Skin of body (tissue), 2 donors: ENCODE data around the gene S100B. TPM values are rescaled to one million over a fixed set of nuclear protein-coding genes. Genes with fewer than 3 reads are reported as not detected.

ENCODE experiments used
- DNase-seq: peaks from one replicate; lab custom pipeline; 2025; lab: John Stamatoyannopoulos, UW
- total RNA-seq: library from RNA; depleted of rRNA; stranded (reverse); fragments of >200 nt; gene quantifications from one replicate; pipeline ENCODE4 v1.2.3, GENCODE V29; 2014

S100B gene
- total RNA-seq, 1 donor from 2014 or later = 22.7 TPM

DNA sequence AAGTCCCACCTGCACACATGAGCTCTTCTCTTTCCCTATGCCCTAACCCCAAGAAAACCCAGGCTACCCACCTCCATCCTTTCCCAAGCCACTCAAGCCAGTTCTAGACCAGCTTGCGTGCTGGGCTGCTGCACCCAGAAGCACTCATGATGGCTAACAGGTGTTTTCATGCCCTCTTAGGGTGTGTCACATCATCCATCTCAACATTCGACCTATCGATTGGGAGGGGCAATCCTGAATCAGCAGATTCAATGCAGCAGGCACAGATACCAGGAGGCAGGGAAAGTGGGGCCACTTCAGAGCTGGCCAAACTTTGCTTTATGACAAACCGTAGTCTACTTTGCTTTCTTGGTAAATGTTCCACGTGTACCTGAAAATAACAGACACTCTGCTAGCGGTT lies 24.0 kb upstream of the S100B start:
- DNase-seq = no peak

DNA sequence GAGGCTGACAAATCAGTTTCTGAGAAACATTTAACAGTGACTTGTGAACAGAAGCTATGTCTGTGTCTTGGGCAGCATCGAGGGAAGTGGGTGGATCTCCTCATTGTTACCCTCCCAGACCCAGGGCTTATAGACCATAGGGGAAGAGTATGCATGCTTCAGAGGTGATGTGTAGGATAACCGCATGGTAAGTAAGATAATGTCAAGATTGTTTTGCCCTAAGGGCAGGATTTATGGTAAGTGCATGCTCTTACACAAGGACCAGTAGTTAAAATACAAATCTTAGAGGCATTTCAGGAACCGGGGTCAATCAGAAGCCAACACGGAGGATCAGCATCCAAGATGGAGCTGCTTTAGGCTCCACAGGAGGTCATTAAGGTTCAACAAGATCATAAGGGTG lies 22.8 kb upstream of the S100B start:
- DNase-seq = no peak

DNA sequence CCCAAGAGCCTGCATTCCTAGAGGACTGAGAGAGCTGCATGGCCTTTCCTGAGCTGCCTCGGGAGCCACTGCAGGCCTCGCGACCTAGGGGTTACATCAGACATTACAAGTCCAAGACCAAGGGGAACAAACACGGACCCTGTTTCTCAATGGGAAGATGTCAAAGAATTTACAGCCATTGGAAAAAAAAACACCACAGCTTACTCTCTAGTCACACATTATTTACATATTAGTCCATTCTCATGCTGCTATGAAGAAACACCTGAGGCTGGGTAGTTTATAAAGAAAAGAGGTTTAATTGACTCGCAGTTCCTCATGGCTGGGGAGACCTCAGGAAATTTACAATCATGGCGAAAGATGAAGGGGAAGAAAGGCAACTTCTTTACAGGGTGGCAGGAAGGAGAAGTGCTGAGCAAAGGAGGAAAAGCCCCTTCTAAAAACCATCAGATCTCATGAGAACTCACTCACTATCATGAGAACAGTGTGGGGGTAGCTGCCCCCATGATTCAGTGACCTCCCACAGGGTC lies 22.2 kb upstream of the S100B start:
- no peak for DNase-seq

DNA sequence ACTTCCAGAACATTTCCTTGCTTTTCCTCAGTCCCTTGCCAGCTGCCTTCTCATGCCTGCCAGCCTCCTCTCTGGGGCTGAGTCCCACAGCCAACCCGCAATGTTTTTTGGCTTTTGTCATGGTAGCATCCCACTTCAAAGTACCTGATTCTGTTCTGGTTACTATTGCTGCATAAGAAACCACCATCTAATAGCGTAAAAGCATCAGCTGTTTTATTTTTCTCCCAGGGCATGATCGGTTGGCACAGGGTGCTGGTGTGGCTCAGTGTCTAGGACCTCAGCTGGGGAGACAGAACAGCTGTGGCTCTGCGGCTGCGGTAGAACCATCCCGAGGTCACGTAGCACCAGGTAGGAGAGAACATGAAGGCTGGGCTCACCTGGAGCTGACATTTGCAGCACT lies 21.7 kb upstream of the S100B start:
- no peak for DNase-seq

DNA sequence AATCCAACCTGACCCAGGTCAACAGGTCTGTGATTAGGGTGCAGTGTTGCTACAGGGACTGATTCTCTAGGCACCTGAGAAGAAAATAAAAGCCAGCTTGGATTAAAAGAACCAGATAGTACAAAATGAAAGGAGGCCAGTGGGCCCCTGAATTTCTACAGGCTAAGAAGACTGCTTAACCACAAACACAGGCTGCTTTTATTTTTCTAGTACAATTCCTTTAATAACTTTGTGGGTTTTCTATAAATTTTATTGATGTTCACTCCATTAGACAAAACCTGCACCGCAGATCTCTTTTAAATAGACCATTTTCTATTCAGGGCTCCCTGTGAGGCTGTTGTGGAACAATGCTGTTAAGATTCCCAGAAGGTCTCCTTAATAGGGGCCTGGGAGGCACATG lies 20.9 kb upstream of the S100B start:
- no peak for DNase-seq

DNA sequence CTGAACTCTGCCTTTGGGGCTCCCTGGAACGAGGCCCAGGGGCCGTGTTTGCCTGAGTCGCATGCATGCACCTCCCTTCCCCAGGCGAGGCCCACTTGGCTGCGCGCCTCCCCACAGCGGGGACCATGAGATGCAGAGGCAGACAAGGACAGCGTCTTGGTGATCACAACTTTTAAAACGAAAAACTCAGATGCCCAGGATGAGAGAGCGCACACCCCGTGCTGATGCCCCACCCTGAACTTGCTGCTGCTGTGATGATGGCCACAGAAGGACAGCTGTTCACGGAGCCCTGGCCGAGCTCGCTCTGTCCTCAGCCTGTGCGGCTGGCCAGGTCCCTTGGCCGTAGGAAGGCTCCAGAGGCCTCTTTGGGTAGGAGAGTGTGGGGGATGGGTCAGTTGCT lies 19.2 kb upstream of the S100B start:
- DNase-seq = no peak

DNA sequence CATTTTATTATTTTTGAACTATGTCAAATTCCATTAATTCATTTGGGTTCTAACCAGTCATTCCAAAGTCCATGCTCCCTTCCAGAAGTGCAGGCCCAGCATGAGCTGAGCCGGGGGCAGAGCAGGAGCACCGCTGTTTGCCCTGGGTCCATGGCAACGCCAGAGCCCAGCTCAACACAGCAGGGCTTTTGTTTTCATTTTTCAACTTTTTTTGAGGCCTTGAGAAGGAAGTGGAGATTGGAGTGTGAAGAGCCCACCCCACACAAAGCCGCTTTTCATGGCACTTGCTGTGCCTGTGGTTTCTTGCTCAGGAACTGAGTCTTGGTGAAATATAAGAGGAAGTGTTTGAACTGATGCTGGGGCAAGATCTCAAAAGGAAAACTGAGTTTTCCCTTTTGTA lies 17.3 kb upstream of the S100B start:
- DNase-seq = peak; percentile 25

DNA sequence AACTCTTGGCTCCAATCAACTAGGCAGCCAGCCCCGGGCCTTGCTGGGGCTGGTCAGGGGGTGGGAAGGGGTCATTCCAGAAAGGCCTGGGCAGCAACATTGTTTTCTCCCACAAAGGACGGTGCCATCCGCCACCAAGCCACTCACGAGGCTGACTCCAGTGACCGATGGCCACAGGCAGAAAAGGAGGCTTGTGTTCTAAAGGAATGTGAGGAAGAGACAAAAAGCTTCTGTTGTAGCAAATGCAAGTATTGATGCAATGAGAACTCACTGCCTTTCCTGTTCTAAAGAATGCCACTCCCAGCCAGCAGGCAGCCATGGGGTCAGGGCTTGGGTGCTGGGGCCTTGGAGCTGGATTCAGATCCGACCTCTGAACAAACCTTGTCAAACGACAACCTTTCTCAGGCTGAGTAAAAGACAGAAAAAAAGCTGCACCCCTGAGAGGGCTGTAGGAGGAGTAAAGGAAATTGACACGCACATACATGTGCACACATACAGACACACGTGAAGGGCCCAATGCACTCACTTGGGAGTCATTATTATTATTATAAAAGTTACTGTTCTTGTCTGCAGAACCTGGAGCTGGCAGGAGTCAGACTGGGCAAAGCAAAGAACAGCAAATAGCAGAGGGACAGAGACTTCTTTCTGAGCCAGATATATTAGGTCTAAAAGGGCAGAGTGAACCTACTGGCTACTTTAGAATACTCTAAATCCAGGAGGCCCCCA lies 16.7 kb upstream of the S100B start:
- DNase-seq = no peak

DNA sequence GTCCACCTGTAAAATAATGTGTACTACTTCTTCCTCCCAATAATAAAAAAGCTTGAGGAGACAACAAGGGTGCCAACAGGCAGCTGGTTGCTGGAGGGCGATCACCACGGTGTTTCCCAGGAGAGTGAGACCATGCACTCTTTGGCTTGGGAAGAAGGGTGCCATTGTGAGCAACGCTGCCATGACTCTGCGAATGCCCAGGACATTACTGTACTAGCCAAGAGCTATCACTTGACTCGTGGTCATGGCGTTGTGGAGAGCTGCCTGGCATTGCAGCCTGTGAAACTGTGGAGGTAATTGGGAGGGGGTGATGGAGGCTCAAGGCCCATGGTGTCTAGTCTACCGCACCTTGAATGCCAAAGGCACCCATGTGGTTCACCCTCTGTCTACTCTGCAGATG lies 16.0 kb upstream of the S100B start:
- DNase-seq = no peak

DNA sequence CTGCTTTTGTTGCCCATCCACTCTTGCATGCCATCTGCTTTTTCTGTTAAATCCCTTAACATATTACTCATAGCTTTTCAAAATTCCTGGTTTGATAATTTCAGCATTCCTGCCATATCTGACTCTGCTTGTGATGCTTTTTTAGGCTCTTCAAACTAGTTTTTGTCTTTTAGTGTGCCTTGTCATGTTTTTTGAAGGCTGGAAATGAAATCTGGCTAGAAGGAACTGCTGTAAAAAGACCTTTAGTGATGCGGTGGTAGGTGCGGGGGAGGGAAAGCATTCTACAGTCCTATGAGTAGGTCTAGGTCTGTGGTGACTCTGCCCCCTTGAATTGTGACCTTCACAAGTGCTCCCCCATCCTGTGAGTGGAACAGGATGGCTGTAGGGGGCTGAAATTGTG lies 15.0 kb upstream of the S100B start:
- no peak for DNase-seq

DNA sequence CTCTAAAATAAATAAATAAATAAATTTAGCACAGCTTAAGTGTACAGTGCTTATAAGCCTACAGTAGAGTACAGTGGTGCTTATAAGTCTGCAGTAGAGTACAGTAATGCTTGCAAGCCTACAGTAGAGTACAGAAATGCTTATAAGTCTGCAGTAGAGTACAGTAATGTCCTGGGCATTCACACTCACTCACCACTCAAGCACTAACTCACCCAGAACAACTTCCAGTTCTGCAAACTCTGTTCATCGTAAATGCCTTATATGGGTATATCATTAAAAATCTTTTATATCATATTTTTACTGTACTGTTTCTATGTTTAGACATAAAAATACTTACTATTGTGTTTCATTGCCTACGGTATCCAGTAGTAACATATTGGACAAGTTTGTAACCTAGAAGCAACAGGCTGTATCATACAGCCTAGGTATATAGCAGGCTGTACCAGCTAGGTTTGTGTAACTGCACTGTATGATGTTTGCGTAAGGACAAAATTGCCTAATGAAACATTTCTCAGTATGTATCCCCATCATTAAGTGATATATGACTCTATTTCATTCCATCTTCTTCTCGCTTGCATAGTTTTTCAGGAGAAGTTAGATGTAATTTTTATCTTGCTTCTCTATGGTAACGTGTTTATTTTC lies 14.0 kb upstream of the S100B start:
- DNase-seq = no peak

DNA sequence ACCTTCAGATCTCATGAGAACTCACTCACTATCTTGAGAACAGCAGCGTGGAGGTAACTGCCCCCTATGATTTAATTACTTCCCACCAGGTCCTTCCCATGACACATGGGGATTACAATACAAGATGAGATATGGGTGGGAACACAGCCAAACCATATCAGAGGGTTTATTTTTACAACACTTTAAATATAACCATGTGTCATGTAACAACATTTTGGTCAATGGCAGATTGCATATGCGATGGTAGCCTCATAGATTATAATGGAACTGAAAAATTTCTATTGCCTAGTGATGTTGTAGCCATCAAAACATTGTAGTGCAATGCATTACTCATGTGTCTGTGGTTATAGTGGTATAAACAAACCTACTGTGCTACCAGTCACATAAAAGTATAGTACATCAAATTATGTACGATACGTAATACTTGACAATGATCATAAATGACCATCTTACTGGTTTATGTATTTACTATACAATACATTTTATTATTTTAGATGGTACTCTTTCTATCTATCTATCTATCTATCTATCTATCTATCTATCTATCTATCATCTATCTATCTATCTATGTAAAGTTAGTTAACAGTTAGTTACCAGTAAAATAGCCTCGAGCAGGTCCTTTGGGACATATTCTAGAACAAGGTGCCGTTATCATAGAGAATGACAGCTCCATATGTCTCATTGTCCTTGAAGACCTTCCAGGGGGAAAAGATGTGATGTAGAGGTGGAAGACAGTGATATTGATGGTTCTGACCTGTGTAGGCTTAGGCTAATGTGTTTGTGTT lies 12.6 kb upstream of the S100B start:
- DNase-seq = no peak

DNA sequence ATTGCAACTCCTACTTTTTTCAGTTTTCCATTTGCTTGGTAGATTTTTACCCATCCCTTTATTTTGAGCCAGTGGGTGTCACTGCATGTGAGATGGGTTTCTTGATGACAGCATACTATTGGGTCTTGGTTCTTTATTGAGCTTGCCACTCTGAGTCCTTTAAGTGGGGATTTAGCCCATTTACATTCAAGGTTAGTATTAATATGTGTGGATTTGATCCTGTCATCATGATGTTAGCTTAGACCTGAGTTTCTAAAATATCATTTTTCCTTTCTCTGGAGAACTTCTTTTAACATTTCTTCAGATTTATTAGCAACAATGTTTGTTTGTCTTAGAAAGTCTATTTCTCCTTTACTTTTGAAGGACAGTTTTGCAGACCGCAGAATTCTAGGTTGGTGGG lies 11.8 kb upstream of the S100B start:
- no peak for DNase-seq

DNA sequence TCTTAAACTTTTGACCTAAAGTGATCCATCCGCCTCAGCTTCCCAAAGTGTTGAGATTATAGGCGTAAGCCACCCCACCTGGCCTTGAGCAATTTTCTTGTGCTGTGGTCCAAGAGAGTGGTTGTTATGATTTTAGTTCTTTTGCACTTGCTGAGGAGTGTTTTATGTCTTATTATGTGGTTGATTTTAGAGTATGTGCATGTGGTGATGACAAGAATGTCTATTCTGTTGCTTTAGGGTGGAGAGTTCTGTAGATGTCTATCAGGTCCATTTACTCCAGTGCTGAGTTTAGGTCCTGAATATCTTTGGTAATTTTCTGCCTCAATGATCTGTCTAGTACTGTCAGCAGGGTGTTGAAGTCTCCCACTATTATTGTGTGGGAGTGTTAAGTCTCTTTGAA lies 11.2 kb upstream of the S100B start:
- no peak for DNase-seq

DNA sequence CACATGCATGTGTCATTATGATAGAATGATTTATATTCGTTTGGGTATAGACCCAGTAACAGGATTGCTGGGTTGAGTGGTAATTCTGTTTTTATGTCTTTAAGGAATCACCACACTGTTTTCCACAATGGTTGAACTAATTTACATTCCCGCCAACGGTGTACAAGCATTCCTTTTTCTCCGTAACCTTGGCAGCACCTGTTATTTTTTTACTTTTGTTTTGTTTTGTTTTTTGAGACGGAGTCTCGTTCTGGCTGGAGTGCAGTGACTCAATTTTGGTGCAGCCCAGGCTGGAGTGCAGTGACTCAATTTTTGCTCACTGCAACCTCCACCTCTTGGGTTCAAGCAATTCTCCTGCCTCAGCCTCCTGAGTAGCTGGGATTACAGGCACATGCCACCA lies 8.5 kb upstream of the S100B start:
- DNase-seq = no peak

DNA sequence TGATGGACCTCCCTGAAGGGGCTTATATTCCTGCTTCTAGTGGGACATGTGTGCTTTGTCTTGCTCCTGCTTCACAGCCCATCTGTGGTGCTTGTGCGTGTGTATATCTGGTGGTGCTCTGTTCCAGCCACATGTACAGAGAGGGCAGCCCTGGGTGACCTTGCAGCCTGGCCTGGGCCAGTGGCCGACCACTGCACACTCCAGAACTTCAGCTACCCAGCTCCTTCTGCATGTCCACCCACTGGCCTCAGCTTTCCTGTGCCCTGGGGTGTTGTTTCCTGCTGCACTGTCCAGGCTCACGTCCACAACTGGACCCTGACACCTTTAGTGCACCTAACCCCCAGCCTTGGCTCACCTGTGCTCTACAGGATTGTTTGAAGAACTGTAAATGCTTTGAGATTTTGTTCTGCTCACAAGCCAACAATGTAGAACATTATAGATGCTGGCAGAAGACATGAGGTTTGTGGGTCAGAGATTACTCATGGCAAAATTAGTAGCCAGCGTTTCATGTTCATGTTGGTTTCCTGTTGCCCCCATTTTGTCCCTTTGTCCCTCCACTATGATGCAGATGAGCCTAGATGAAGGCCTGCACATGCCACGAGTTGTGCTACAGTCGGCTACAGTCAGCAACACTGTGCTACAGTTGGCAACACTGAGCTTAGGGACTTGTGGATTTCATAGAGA lies 5.3 kb upstream of the S100B start:
- no peak for DNase-seq

DNA sequence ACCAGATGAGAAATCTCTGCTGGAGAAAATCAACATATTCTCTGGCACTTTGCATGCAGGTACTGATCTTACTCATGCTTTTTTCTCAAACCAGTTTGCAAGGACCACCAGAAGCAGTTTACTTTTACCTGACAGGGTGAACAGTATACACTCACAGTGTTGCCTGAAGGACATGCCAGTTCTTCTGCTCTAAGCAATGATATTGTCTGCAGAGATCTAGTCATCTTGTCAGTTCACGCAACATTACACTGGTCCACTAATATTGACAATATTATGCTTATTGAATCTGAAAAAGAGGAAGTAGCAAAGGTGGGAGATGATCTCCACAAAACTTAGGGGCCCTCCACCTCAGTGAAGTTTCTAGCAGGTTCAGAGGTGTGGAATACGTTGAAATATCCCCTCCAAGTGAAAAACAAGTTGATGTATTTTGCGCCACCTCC lies 3.8 kb upstream of the S100B start:
- no peak for DNase-seq

DNA sequence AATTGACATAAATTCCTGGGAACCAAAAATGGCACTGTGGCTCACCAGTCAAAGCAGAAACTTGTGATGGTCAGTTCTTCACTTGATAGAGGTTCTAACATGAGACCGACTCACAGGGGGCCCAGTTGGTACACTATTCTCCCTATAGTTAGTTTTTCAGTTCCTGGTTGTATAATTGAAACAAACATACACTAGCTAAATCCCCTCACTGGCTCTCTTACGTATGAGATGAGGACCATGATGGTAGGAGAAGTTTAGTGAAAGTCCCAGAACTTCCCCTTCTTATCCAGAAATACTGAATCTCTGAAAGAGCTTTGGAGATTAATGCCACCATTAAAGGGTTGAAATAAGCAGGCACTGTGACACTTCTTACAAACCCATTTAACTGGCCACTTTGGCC lies 2.8 kb upstream of the S100B start:
- no peak for DNase-seq

DNA sequence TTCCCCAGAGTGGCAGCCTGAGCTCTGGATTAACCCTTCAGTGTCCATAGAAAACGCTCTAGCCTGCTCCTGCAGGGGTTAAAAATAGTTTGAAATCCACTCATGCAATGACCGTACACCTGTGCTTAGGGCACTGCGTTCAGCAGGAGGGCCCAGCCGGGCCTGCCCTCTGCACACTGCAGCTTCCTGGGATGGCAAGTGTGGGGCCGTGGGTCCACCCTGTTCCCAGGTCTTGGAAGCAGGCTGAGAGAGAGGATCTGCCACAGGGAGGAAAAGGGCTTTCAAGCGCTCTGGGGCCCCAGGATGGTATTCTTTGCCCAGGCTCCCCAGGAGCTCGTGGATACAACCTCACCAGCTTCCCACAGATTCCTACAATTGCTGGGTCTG lies 1.5 kb upstream of the S100B start:
- DNase-seq = no peak

DNA sequence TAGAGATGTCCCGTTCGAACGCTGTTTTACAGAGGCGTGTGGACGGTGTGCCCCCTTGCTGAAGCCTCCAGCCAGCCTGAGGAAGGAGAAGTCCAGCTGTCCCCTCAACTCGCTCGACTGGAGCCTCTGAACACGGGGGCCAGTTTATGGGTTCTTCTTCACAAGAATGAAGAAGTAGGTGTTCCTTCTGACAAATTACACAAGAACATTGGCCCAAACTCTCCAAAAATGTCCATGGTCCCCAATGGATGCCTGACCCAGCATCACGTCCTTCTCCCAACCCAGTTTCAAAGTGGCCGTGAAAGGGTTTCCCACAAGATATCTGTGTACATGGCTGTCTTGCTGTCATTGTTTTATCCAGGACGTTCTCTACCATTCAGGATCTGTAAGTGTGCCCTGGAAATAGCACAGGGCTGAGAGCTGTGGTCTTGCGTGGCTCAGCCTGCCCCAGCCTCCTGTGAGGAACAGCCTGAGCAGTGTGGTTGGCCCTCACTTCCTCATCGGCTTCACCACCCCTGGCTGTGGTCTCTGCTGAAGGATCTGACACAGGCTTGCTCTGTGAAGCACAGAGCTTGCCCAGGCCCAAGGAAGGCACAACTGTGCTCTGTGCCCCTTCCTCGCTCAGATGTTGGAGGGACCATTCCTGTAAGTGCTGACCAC lies 1.0 kb upstream of the S100B start:
- DNase-seq = no peak

DNA sequence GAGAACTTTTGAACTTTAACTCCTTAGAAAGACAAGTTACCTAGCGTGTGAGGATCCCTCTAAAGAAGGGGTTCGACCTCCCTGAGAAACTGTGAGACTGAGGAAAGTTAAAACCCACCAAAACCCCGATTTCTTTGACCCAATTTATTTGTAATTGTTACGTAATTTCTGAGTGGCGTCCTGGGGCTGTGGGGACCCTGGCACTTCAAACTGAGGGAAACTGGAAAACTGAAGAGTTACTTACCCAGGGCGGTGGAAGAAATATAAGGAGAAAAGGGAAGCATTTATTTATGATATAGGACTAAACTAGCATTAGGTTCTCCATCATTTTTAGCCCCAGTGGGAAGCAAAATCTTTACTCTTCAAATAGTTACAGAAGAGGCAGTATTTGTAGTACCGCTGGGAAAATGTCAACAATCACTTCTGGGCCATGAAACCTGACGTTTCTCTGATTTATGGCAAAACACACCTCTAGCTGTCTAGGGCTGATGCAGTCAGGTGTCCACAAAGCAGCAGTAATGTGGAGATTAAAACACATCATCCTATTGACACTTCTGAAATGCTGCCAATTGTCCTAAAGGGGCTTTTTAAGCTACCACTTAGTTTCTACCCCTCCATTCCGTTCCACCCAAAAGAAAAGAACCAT lies 430 bp downstream of the S100B start:
- DNase-seq = no peak
